ENCODE measurements around the gene ADCY2. TPM values are rescaled to one million over a fixed set of nuclear protein-coding genes. Genes with fewer than 3 reads are reported as not detected.

Gene ADCY2
- total RNA-seq, 4 donors from 2014 or later = 4.8 to 9.1 (median 5.7) TPM

- Histone ChIP-seq H3K27me3 (no peaks in the 10 kb centered on the region), H3K4me3 (no peak overlapping the region), H3K9me3 (no peaks in the 10 kb centered on the region), H3K27ac (replicated peaks in 1 of 4) (no peak overlapping the region), H3K36me3 (peaks cover 0 to 3% (median 0%) of the 10 kb centered on the region in 4 donors), H3K4me1 (no peaks in the 10 kb centered on the region)
- 51% methylated on average over 5 of the region's 5 CpGs for WGBS
- TF ChIP-seq POLR2AphosphoS5 (IDR thresholded peaks at IDR 0.05) = no peak
- no peak for TF ChIP-seq POLR2A (IDR thresholded peaks at IDR 0.05; ENCODE audit: low read depth)
- TF ChIP-seq EP300 (IDR thresholded peaks at IDR 0.05) = no peak
- TF ChIP-seq CTCF (IDR thresholded peaks at IDR 0.05) = no peak
- DNase-seq (ENCODE audit: extremely low spot score) = no peak
- intact Hi-C loops (cut with DNase I) = no loop called here
These were observed 398.4 kb downstream of the ADCY2 start for GRCh38 chr5:7794311-7794710.

- intact Hi-C loops (cut with DNase I) = no loop called here
- 93% methylated on average over 1 of the region's 1 CpG for WGBS
These were observed 398.9 kb downstream of the ADCY2 start for GRCh38 chr5:7794823-7795222.

GRCh38 chr5:7795306-7795705 lies 399.4 kb downstream of the ADCY2 start:
- no peak for TF ChIP-seq EP300 (IDR thresholded peaks at IDR 0.05)
- no peak for TF ChIP-seq POLR2AphosphoS5 (IDR thresholded peaks at IDR 0.05)
- TF ChIP-seq POLR2A (IDR thresholded peaks at IDR 0.05; ENCODE audit: low read depth) = no peak
- no peak for TF ChIP-seq CTCF (IDR thresholded peaks at IDR 0.05)
- H3K27ac ChIP-seq (replicated peaks in 1 of 4) = no peak overlapping the region
- no peaks in the 10 kb centered on the region for H3K27me3 ChIP-seq
- no peak for DNase-seq (ENCODE audit: extremely low spot score)
- no peak overlapping the region for H3K4me3 ChIP-seq
- intact Hi-C loops (cut with DNase I) = no loop called here
- H3K9me3 ChIP-seq = no peaks in the 10 kb centered on the region
- H3K36me3 ChIP-seq = peaks cover 0 to 3% (median 0%) of the 10 kb centered on the region in 4 donors
- WGBS = 69% methylated on average over 2 of the region's 3 CpGs
- no peaks in the 10 kb centered on the region for H3K4me1 ChIP-seq

More at GRCh38 chr5:7794823-7795222, 398.9 kb downstream of the ADCY2 start:
- no peaks in the 10 kb centered on the region for H3K4me1 ChIP-seq
- H3K36me3 ChIP-seq = peaks cover 0 to 3% (median 0%) of the 10 kb centered on the region in 4 donors
- H3K4me3 ChIP-seq = no peak overlapping the region
- H3K9me3 ChIP-seq = no peaks in the 10 kb centered on the region
- no peaks in the 10 kb centered on the region for H3K27me3 ChIP-seq
- TF ChIP-seq CTCF (IDR thresholded peaks at IDR 0.05) = no peak
- TF ChIP-seq POLR2AphosphoS5 (IDR thresholded peaks at IDR 0.05) = no peak
- no peak for TF ChIP-seq EP300 (IDR thresholded peaks at IDR 0.05)
- TF ChIP-seq POLR2A (IDR thresholded peaks at IDR 0.05; ENCODE audit: low read depth) = no peak
- no peak for DNase-seq (ENCODE audit: extremely low spot score)
- H3K27ac ChIP-seq (replicated peaks in 1 of 4) = no peak overlapping the region

GRCh38 chr5:7801891-7802614 lies 406.1 kb downstream of the ADCY2 start:
- H3K36me3 ChIP-seq = no peaks in the 10 kb centered on the region
- H3K27me3 ChIP-seq = no peaks in the 10 kb centered on the region
- H3K9me3 ChIP-seq = no peaks in the 10 kb centered on the region
- H3K4me3 ChIP-seq = no peak overlapping the region
- no peak for TF ChIP-seq POLR2AphosphoS5 (IDR thresholded peaks at IDR 0.05)
- TF ChIP-seq EP300 (IDR thresholded peaks at IDR 0.05) = no peak
- TF ChIP-seq POLR2A (IDR thresholded peaks at IDR 0.05; ENCODE audit: low read depth) = no peak
- TF ChIP-seq CTCF (IDR thresholded peaks at IDR 0.05) = no peak
- 80% methylated on average over 14 of the region's 14 CpGs for WGBS
- H3K27ac ChIP-seq (replicated peaks in 1 of 4) = no peak overlapping the region
- H3K4me1 ChIP-seq = no peaks in the 10 kb centered on the region
- no peak for DNase-seq (ENCODE audit: extremely low spot score)
- intact Hi-C loops (cut with DNase I) = no loop called here
